GM20431 (cell line): Measurements from ENCODE around the gene NHLRC1.

Experiments used
- in situ Hi-C: fragments of 300-500 bp; cut with MseI, MboI; formaldehyde crosslinking; loops from one replicate; pipeline ENCODE4 v1.15.0; 2020; ENCODE audit warnings: low sequenced_read_pairs; ENCODE audit not compliant: unreplicated experiment

The NHLRC1 gene

DNA sequence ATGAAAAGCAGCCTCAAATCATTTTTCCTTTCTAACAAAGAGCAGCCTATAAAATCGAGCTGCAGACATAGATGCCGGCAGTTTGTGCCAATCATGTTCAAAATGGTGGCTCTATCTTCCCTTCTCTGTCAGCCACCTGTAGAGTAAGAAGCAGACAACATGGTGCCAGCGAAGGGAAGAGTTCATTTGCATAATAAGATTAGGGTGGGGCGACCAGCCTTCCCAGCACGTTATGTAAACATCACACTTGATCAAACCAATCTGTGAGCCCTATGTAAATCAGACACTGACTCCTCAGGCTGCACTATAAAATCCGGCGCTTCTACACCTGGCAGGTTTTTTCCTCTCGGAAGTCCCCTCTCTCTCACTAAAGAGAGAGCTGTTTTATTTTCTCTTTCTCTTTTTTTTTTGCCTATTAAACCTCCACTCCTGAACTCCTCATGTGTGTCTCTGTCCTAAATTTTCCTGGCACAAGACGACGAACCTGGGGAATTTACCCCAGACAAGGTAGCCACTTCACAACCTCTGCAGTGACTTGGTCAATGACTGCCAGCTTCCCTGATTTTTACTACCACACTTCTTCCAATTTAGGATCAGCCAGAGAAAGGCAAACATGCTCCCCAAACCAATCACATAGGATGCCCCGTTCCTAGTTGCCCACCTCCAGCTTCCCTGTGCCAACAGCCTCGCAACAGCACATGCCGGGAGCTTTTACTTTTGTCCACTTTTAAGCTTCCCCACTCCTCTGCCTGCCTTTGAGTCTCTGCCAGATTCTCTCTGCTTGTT is 19.5 kb upstream of the NHLRC1 start:
- in situ Hi-C loops = no loop called here

DNA sequence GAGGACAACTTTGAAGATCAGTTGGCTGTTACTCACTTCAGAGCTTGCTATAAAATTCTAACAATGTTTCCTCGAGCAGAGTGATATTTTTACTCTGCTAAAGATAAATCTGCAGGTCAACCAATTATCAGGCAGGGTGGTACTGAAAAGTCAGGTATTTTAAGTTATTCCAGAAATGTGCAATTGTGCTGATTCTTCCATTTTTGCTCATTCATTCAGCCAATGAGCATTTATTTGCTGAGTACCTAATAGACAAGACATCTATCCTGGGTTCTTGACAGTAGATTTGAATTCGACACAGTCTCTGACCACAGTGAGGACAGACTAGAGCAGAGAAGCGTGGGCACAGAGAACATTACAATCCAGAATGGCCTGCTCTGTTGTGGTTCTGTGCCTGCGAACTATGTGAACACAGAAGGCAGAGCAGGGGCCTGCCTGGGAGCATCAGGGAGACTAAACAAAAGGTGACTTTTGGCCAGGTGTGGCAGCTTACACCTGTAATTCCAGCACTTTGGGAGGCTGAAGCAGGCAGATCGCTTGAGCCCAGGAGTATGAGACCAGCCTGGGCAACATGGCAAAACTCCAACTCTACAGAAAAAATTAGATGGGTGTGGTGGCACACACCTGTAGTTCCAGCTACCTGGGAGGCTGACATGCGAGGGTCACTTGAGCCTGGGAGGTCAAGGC is 17.6 kb upstream of the NHLRC1 start:
- in situ Hi-C loops = no loop called here

DNA sequence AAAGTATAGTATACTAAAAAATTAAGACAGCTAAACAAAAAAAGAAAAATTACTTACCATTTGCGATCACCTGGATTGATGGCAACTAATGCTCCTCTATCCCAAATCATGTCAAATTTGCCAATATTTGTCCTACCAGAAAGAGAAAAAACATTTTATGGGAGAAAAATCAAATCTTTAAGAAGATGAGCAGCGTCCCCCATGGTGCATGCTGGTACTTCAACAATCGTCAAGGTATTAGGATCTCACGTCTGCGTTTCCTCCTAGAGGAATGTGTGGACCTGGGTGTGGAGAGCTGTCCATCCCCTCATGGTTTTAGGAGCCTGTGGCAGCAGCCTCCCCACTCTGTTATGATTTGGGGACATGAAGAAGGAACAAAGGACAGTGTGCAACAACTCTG is 16.4 kb upstream of the NHLRC1 start:
- in situ Hi-C loops = no loop called here

DNA sequence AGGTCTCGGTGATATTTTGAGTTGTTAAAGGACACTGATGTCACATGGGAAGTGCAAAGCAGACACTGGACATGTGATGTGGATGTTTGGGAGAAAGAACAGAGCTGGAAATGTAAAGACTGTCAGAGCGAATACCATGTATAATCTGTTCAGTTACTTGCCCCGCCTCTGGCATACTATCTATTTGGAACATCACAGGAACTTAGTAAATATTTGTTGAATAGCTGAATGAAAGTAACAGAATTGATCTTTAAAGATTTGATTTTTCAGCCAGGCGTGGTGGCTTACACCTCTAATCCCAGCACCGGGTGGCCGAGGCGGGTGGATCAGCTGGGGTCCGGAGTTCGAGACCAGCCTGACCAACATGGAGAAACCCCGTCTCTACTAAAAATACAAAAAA is 13.8 kb upstream of the NHLRC1 start:
- in situ Hi-C loops = no loop called here

DNA sequence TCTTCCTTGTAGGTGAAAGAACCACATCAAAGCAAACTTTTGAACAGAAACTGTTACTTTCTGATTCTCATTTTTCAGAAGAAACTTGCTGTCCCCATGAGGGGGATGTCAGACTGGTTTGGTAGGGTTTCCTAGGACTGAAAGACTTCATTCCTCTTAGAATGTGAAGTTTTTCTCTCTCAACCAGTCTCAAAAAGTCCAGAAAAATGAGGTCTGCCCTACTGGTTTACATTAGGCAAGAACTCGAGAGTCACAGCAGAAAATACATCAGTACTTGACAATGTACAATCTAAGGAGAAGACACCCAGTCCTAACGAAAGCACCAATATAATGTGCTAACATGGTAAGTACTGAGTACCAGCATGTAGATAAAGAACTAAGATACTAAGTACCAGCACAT is 12.7 kb upstream of the NHLRC1 start:
- in situ Hi-C loops = no loop called here

DNA sequence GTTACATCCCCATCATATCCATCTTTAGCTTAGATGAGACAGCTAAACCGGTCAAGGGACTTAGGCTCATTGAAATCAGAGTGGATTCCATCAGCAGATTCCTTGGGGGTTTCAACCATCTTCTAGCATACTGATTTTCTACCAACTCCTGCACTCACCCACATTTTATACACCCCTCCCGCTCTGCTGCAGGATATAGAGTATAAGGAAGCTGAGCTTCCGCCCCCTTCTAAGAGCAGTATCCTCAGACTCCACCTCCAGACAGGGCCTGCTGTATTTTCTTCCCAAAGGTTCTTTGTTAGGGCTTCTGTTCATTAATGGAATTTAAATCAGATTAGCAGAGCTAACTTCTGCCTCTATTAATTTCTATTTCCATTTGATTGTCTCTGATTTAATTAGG is 9.9 kb upstream of the NHLRC1 start:
- in situ Hi-C loops = no loop called here

DNA sequence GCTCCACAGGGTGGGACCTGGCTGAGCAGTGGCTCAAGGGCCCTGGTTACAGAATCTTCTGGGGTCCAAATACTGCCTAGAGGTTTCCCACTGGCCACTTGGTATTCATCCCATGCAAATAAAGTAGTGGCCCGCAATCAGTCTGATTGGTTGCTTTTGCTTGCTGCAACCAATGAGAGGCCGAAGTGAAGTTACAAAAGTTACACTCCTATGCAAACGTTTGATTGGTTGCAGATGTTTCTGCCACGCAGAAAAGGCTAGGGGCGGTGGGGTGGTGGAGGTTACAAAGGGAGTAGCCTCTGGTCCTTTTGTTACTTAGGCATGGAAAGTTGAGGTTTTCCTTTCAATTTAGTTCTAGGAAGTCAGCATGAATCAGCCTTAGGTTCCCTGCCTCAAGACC is 3.6 kb upstream of the NHLRC1 start:
- in situ Hi-C loops = no loop called here

DNA sequence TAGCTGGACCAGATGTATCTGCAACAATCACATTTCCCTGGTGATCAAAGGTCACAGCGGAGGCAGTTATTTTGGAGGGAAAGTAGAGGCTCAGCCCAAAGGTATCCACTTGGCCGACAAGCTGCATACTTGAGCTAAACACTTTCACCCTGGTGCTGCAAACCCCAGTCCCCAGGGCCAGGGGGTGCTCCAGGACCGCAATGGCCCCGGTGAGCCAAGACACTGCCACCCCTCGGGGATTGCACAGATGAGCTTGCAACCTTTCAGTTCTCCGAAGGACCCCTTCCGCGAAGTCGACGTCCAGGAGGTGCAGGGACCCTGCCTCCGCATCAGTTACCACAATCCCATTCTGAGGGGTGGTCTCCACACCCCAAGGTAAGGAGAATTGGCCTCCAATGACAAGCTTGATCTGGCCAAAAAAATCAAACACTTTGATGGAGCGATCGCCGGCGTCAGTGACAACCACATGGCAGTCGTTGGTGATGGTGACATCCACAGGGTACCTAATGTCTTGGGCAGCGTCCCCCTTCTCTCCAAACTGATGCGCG is 823 bp downstream of the NHLRC1 start:
- in situ Hi-C loops = no loop called here

DNA sequence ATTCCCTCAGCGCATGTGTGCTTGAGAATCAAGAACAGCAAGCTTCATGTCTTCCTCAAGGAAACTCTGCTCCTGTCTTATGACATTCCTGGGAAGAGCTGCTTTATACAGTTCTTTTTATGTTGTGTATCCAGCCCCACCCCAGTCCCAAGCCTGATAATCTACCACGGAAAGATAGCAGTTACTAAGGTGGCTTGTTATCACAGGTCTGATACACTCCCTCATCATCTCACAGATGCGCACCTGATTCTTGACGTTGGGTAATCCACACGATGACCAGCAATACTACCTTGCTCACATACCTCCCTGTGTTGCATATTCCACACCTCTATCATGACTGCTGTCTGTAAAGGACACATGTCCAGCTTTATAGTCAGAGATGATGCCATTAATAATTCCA is 3.2 kb downstream of the NHLRC1 start:
- in situ Hi-C loops = no loop called here

DNA sequence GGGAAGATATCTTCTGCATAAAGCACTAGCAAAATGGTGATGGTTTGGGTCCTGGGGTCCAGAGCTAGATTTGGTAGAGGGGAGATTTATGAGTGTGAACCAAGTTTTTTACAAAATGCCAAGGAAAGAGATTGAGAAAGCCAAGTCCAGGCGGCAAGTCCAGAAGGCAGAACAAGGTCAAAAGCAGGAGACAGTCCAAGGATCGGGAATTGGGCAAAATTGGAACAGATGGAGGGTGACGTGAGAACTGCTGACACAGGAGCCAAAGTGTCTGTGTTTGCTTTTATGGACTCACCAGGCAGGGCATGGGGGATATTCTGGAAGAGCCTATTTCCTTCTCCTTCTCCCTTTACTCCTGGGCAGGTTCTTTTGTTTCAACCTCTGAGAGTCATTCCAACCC is 4.1 kb downstream of the NHLRC1 start:
- in situ Hi-C loops = no loop called here

DNA sequence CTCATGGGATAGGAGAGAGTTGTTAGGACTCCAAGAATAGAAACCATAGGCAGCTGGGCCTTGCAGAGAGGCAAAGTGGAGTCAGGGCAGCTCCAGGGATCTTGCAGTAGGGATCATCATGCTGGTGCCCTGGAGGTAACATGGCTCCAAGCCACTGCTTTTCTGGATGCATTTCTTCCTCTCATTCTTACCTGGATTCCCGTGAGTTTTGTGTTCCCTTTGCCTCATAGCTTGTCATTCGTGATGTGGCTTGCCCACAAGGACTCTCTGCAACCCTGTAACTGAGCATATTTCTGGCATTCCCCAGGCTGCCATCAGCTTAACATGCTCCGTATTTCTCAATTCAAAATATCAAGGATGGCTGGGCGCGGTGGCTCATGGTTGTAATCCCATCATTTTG is 5.3 kb downstream of the NHLRC1 start:
- in situ Hi-C loops = no loop called here

DNA sequence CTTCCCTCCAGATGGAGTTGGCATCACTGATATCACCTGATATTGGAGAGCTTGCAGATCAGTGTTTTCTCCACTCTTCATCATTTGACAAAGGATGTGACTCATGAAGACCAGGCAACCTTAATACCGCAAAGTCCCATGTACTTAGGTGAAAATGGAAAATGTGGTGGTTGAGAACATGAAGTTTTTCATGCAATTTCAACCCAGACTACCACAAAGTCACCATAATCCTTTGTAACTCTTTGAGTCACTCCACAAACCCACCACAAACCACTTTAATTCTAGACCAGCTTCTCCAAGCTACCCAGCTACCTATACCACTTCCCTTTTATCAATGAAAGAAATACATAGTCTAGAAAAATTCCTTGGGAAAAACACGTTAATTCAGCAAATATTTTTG is 7.1 kb downstream of the NHLRC1 start:
- in situ Hi-C loops = no loop called here

DNA sequence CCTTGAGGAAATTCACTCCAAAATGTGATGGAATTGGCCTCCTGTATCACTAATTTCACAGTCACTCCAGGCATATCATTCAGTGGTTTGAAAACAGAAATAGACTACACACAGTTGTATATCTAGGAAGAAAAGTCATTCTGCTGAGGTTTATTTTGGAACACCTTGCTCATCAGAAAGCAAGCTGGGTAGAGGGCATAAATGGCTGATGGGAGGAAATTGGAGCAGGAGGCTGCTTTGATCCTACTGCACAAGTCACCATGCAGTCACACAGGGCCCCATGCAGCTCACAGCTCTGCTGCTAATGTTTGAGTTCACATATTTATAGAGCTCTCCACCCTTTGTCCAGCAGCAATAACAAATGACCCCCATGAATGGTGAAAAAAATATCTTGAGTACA is 12.3 kb downstream of the NHLRC1 start:
- in situ Hi-C loops = no loop called here

DNA sequence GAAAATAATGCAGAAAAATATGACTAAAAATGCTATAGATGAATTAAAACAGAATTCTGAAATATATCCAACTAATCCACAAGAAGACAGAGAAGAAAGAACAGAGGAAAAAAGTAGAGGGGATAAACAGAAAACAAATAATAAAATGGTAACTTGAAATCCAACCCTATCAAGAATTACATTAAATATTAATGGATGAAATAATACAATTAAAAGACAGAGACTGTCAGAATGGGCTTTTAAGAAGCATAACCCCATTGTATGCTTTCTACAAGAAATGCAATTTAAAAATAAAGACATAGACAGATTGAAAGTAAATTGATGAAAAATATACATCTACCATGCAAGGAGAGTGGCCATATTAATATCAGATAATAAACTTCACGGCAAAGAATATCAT is 15.4 kb downstream of the NHLRC1 start:
- in situ Hi-C loops = no loop called here

DNA sequence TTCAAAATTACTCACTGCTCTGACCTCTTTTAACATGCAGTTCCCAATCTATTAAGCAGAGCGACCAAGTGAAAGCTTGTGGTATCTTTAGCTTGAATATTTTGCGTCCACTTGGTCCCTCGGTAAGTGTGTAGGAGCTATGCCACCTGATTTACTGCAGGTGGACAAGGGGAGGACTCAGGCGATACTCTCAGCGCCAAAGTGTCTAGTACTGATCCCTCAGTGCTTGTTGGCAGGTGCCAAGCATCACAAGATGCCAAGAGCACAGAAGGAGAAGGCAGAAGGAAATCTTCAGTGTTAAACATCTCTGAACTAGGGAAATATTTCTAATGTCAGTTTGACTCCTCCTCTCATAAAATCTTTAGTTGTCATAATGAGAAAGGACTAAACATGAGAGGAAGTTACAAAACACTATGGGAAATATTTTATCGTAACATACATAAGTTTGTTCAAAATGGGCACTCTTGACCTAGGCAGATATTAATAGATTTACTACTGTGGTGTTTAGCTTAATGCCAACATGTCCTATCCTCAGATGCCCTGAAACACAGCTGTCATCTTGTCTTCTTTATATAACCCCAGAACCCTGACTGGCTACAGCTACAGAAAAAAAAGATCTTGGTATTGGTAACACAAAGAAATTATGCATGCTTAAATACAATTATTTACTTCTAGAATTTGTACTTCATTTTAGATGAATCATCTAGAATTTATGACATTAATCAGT is 19.5 kb downstream of the NHLRC1 start:
- in situ Hi-C loops = no loop called here

DNA sequence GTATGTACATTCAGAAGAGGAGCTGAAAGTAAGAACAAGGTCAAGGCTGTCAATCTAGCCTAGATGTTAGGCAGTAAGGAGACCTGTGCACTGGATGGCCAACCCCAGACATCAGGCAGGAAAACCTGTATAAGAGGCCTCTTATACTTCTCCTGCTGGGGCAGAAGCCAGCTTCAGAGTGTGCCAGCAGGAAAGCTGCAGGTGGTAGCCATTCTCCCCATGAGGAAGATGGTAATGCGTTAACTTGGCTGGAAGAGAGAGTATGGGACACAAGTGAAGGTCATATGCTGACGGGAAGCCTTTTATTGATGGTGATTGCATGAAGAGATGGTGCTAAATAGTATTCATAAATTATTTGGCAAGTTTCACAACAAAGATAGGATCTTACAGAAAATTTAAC is 20.6 kb downstream of the NHLRC1 start:
- in situ Hi-C loops = no loop called here

DNA sequence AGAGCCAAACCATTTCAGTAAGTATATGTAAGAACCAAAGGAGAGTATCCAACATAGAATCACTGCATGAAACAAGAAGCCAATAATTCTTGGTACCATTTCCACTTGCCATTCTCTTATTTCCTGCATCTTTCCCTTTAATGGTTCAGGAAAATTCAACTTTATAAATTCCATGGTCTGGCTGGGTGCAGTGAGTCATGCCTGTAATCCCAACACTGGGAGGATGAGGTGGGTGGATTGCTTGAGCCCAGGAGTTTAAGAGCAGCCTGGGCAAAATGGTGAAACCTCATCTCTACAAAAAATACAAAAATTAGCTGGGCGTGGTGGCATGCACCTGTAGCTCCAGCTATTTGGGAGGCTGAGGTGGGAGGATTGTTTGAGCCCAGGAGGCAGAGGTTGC is 21.2 kb downstream of the NHLRC1 start:
- in situ Hi-C loops = no loop called here

DNA sequence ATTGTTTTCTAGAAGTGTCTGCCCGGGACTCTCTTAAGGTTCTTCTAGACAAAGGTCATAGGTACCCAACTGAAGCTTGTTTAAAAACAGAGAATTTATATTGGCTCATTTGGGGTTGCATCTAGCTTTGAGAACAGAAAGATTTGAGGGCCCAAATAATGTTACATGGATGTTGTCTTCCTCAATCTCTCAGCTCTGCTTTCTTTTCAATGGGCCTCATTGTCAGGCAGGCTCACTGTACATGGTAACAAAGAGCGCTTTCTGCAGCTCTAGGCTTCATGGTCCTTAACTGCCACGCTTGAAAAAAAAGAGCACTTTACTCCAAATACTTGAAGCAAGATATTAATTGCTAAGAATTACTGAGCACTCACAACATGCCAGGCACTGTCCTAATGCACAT is 22.2 kb downstream of the NHLRC1 start:
- in situ Hi-C loops = no loop called here

DNA sequence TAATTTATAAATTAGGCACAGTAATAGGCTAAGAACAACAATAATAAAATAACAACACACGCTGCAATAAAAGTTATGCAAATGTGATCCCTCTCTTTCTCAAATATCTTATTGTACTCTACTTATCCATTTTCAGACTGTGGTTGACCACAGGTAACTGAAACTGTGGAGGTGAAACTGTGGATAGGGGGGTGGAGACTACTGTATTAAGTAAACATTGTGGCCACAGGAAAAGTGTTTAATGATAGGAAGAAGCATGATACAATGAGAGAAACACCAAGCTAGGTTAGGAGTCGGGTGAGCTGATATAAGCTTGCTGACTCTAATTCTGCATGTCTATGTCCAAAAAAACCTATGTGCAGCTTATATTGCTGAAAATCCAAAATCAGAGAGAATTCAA is 23.0 kb downstream of the NHLRC1 start:
- in situ Hi-C loops = no loop called here

DNA sequence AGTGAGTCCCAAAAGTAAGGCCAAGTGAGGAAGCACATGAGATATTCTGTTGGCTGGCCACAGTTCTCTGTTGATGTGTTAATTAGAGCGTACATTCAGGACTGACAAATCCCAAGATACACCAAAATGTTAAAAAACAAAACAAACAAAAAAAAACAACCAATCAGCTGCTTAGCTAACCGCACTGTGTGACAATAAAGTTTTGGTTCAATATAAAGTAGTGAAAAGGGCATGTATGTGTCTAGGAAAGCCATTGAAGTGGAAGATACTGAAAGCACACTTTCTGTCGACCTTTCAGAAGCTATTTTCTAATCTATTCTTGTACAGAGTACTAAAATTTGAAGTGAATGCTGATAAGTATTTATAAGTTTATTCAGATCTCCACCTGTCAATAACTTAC is 26.1 kb downstream of the NHLRC1 start:
- in situ Hi-C loops = no loop called here

DNA sequence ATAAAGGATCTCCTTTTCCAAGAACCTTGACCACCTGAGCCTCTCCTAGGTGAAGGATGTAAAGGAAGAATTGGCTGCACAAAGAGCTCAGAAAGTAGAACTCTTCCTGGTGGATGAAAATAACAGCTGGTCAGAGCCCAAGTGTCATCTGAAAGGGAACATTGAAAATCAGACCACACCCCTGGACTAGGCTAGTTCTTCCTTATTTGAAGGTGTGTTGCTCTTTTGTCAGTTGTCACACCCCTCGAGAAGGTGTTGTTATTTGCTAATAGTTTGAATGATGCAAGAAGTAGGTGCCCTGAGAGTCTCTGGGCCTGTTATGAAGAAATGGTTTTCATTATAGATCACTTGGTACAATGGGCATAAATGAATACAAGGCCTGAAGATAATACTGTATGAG is 31.1 kb downstream of the NHLRC1 start:
- in situ Hi-C loops = no loop called here
